GM06990 (cell line): Measurements from ENCODE around the gene RAB2B.

Source experiments
- DNase-seq: peaks from one replicate; pipeline ENCODE4 v3.0.0-alpha.2; 2011; ENCODE audit not compliant: insufficient read length; ENCODE audit errors: extremely low read depth
- H3K27me3 ChIP-seq: replicated peaks from 2 replicates; pipeline ENCODE4 v1.6.0; 2011; ENCODE audit warnings: low read length; ENCODE audit not compliant: control insufficient read depth, insufficient read depth
- H3K36me3 ChIP-seq: 2 replicates; pipeline ENCODE4 v1.5.1; 2011; ENCODE audit warnings: low read length; ENCODE audit not compliant: control insufficient read depth, insufficient read depth
- H3K4me3 ChIP-seq: replicated peaks from 2 replicates; pipeline ENCODE4 v1.5.1; 2011; ENCODE audit warnings: low read depth, mild to moderate bottlenecking, control low read depth, low read length
- CTCF ChIP-seq: IDR thresholded peaks from 2 replicates; pipeline ENCODE4 v1.5.1; 2011; ENCODE audit warnings: low read length, control low read depth, mild to moderate bottlenecking, inconsistent platforms; ENCODE audit not compliant: insufficient read depth, poor library complexity, severe bottlenecking

The RAB2B gene

DNA sequence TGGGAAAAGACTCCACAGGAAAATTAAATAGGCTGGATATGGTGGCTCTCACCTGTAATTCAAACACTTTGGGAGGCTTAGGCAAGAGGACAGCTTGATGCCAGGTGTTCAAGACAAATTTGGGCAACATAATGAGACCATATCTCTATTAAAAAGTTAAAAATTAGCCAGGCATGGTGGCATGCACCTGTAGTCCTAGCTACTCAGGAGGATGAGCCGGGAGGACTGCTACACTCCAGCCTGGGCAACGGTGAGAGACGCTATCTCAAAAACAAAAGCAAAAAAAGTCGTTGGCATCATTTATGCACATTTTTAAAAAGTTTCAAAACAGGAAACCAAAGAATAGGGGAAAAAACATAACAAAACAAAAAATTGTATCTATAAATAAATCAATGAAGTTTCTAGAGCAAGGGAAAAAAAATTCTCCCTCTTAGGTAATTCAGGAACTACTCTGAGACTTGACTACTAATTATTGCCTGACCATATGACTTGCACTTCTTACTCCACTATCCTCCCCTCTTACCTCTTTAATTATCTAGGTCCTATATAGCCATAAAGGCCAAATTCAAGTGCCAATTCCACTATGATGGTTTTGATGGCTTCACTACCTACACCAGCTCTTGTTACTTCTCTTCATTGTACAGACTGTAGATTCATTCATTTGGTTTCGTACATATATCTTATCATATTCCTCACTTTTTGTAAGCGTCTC lies 32.8 kb upstream of the RAB2B start:
- TF ChIP-seq CTCF, result no peak
- peak overlapping the region; percentile 91 for H3K4me3 ChIP-seq
- H3K36me3 ChIP-seq, result no peaks in the 10 kb centered on the region; the same call in 1 of the 2 replicates
- DNase-seq, result no peak
- no peaks in the 10 kb centered on the region for H3K27me3 ChIP-seq

DNA sequence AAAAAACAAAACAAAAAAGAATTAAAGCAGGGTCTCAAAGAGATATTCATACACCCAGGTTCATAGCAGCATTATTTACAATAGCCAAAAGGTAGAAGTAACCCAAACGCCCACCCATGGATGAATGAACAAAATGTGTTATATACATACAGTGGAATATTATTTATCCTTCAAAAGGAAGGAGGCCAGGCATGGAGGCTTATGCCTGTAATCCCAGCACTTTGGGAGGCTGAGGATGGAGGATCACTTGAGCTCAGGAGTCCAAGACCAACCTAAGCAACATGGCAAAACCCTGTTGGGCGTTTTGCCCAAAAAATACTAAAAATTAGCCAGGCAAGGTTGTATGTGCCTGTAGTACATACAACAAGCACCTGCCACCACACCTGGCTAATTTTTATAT lies 29.8 kb upstream of the RAB2B start:
- no peak for DNase-seq
- Histone ChIP-seq H3K4me3 (no peak overlapping the region), H3K27me3 (no peaks in the 10 kb centered on the region), H3K36me3 (peaks cover 10% of the 10 kb centered on the region)
- TF ChIP-seq CTCF, result no peak

- peak; percentile 34 for DNase-seq
- Histone ChIP-seq H3K27me3 (no peaks in the 10 kb centered on the region), H3K36me3 (peaks cover 15% of the 10 kb centered on the region), H3K4me3 (peak overlapping the region; percentile 3)
- no peak for TF ChIP-seq CTCF
Measured at GRCh38 chr14:21505012-21505553, 28.3 kb upstream of the RAB2B start.

GRCh38 chr14:21503376-21503775 lies 26.6 kb upstream of the RAB2B start:
- peaks cover 15% of the 10 kb centered on the region for H3K36me3 ChIP-seq
- TF ChIP-seq CTCF, result no peak
- H3K4me3 ChIP-seq, result no peak overlapping the region
- no peak for DNase-seq
- H3K27me3 ChIP-seq, result no peaks in the 10 kb centered on the region

GRCh38 chr14:21501568-21501967 lies 24.8 kb upstream of the RAB2B start:
- Histone ChIP-seq H3K27me3 (no peaks in the 10 kb centered on the region), H3K36me3 (peaks cover 19% of the 10 kb centered on the region), H3K4me3 (no peak overlapping the region)
- no peak for TF ChIP-seq CTCF
- no peak for DNase-seq
